HepG2 (cell line): ENCODE results near the gene ALG9. TPM values are rescaled to one million over a fixed set of nuclear protein-coding genes. Genes with fewer than 3 reads are reported as not detected.

Experiments used
- CCDC6 ChIP-seq: sonication (generic); formaldehyde crosslinking; IDR thresholded peaks from 2 replicates; pipeline ENCODE4 v1.8.1; 2022; ENCODE audit warnings: mild to moderate bottlenecking, missing genetic modification reagents, moderate library complexity
- HNRNPK ChIP-seq: fragments of 200-400 bp; formaldehyde crosslinking; IDR thresholded peaks from 2 replicates; pipeline ENCODE4 v1.6.1; 2018; ENCODE audit warnings: low read length, low read depth, moderate library complexity, mild to moderate bottlenecking; ENCODE audit not compliant: poor library complexity, severe bottlenecking
- HOMEZ ChIP-seq: IDR thresholded peaks from 2 replicates; pipeline ENCODE4 v1.6.1; 2016; ENCODE audit warnings: low read depth
- KLF11 ChIP-seq: IDR thresholded peaks from 2 replicates; pipeline ENCODE4 v1.6.1; 2016; ENCODE audit warnings: missing compliant biosample characterization
- MYC ChIP-seq: sonication (generic); formaldehyde crosslinking; IDR thresholded peaks from 2 replicates; pipeline ENCODE4 v1.9.0; 2021; ENCODE audit warnings: missing genetic modification reagents, borderline replicate concordance
- NAIF1 ChIP-seq: sonication (generic); formaldehyde crosslinking; IDR thresholded peaks from 2 replicates; pipeline ENCODE4 v1.5.0; 2020; ENCODE audit warnings: mild to moderate bottlenecking, missing genetic modification reagents, borderline replicate concordance
- NFE2L2 ChIP-seq: fragments of 150-350 bp; IDR thresholded peaks from 2 replicates; pipeline ENCODE4 v1.6.1; 2014; ENCODE audit warnings: low read length
- NFYB ChIP-seq: sonication (generic); formaldehyde crosslinking; IDR thresholded peaks from 2 replicates; pipeline ENCODE4 v1.4.0; 2020; ENCODE audit warnings: missing genetic modification reagents
- RARA ChIP-seq: IDR thresholded peaks from 2 replicates; pipeline ENCODE4 v1.6.1; 2016; ENCODE audit warnings: missing genetic modification reagents, missing compliant biosample characterization
- RNF219 ChIP-seq: sonication (generic); formaldehyde crosslinking; IDR thresholded peaks from 2 replicates; pipeline ENCODE4 v1.5.0; 2020; ENCODE audit warnings: mild to moderate bottlenecking, missing genetic modification reagents
- SMC3 ChIP-seq: IDR thresholded peaks from 2 replicates; pipeline ENCODE4 v1.6.1; 2011; ENCODE audit warnings: low read length, improper control_type of control experiment
- SMYD3 ChIP-seq: sonication (generic); formaldehyde crosslinking; IDR thresholded peaks from 2 replicates; pipeline ENCODE4 v1.8.1; 2023; ENCODE audit warnings: mild to moderate bottlenecking, missing genetic modification reagents
- SNAPC5 ChIP-seq: sonication (generic); formaldehyde crosslinking; IDR thresholded peaks from 2 replicates; pipeline ENCODE4 v1.8.1; 2023; ENCODE audit warnings: mild to moderate bottlenecking, missing genetic modification reagents, borderline replicate concordance
- TCF12 ChIP-seq, 2 experiments: fragments of 450-650 bp in 1 of 2; sonication (generic) in 1 of 2; formaldehyde crosslinking in 1 of 2; IDR thresholded peaks; 2 replicates each; pipeline versions ENCODE4 v1.6.1 to v1.8.0; 2017 to 2022; ENCODE audit warnings: antibody characterized with exemption in 1 of 2, mild to moderate bottlenecking in 1 of 2, missing genetic modification reagents in 1 of 2, moderate library complexity in 1 of 2
- TOE1 ChIP-seq: sonication (generic); formaldehyde crosslinking; IDR thresholded peaks from 2 replicates; pipeline ENCODE4 v1.4.0; 2020; ENCODE audit warnings: mild to moderate bottlenecking, missing genetic modification reagents
- TSC22D2 ChIP-seq: sonication (generic); formaldehyde crosslinking; IDR thresholded peaks from 2 replicates; pipeline ENCODE4 v1.5.1; 2020; ENCODE audit warnings: missing genetic modification reagents, mild to moderate bottlenecking, borderline replicate concordance
- ZBTB7A ChIP-seq: sonication (generic); formaldehyde crosslinking; IDR thresholded peaks from 2 replicates; pipeline ENCODE4 v1.8.0; 2022; ENCODE audit warnings: mild to moderate bottlenecking, missing genetic modification reagents
- ZC3H4 ChIP-seq: sonication (generic); formaldehyde crosslinking; IDR thresholded peaks from 2 replicates; pipeline ENCODE4 v1.4.0; 2020; ENCODE audit warnings: missing genetic modification reagents, borderline replicate concordance
- ZFP36L1 ChIP-seq: sonication (generic); formaldehyde crosslinking; IDR thresholded peaks from 2 replicates; pipeline ENCODE4 v1.8.0; 2022; ENCODE audit warnings: mild to moderate bottlenecking, missing genetic modification reagents, moderate library complexity
- ZNF263 ChIP-seq: sonication (generic); formaldehyde crosslinking; IDR thresholded peaks from 2 replicates; pipeline ENCODE4 v1.4.0; 2020; ENCODE audit warnings: missing genetic modification reagents
- ZNF530 ChIP-seq: sonication (generic); formaldehyde crosslinking; IDR thresholded peaks from 2 replicates; pipeline ENCODE4 v1.5.0; 2020; ENCODE audit warnings: low read depth, mild to moderate bottlenecking, missing genetic modification reagents
- ZNF577 ChIP-seq: sonication (generic); formaldehyde crosslinking; IDR thresholded peaks from 2 replicates; pipeline ENCODE4 v1.4.0; 2020; ENCODE audit warnings: mild to moderate bottlenecking, low read depth, missing genetic modification reagents, borderline replicate concordance
- ZNF709 ChIP-seq: sonication (generic); formaldehyde crosslinking; IDR thresholded peaks from 2 replicates; pipeline ENCODE4 v1.5.0; 2020; ENCODE audit warnings: mild to moderate bottlenecking, missing genetic modification reagents
- ZNF713 ChIP-seq: sonication (generic); formaldehyde crosslinking; IDR thresholded peaks from 2 replicates; pipeline ENCODE4 v1.4.0; 2020; ENCODE audit warnings: mild to moderate bottlenecking, missing genetic modification reagents
- ZNF724P ChIP-seq: sonication (generic); formaldehyde crosslinking; IDR thresholded peaks from 2 replicates; pipeline ENCODE4 v1.8.0; 2022; ENCODE audit warnings: missing genetic modification reagents, borderline replicate concordance
- ZNF737 ChIP-seq: sonication (generic); formaldehyde crosslinking; IDR thresholded peaks from 2 replicates; pipeline ENCODE4 v1.5.0; 2020; ENCODE audit warnings: missing genetic modification reagents, mild to moderate bottlenecking, borderline replicate concordance
- ZZZ3 ChIP-seq: sonication (generic); formaldehyde crosslinking; IDR thresholded peaks from 2 replicates; pipeline ENCODE4 v1.4.0; 2020; ENCODE audit warnings: missing genetic modification reagents, mild to moderate bottlenecking, borderline replicate concordance
- polyA plus RNA-seq, 8 experiments: library from polyadenylated mRNA; depleted of rRNA in 3 of 8; stranded (reverse) in 7 of 8; unstranded in 1 of 8; fragments of >200 nt; fragmentation: Illumina TruSeq in 4 of 8; extraction: Trizol in 4 of 8; gene quantifications; 2 replicates each; pipeline versions ENCODE4 v1.2.1 to v1.2.3, GENCODE V29; 2011 to 2016; ENCODE audit warnings: low read depth in 4 of 8, missing spikeins in 1 of 8, mixed read lengths in 1 of 8; ENCODE audit not compliant: insufficient read depth in 1 of 8
- total RNA-seq, 5 experiments: library from RNA; depleted of rRNA; stranded (reverse); fragments of >200 nt; fragmentation: Illumina TruSeq; extraction: Trizol; gene quantifications; 2 replicates each; pipeline ENCODE4 v1.2.3, GENCODE V29; 2016; ENCODE audit warnings: low read depth in 1 of 5

ALG9 gene
- total and polyA plus RNA-seq, 2 of the 13 experiments (the other 11 are each of a cell fraction or from before 2014, with no cell fraction given) = 39.4 to 40.6 TPM

GRCh38 chr11:111870886-111871692 is at the start of gene ALG9 (continued):
- TF ChIP-seq ZC3H4 (CRISPR knock-in tag) = no peak
- no peak for TF ChIP-seq ZNF713
- no peak for TF ChIP-seq KLF11 (CRISPR knock-in tag)
- TF ChIP-seq RNF219 = no peak
- TF ChIP-seq RARA (CRISPR knock-in tag) = no peak; the same call in 1 of the 2 replicates
- peak; percentile 87 for TF ChIP-seq ZNF709 (CRISPR knock-in tag)
- TF ChIP-seq NFYB = 0 out of 2 replicates have a peak, but pooled peaks have one; percentile 19
- TF ChIP-seq TOE1 (CRISPR knock-in tag) = no peak
- TF ChIP-seq HOMEZ (CRISPR knock-in tag) = 0 out of 2 replicates have a peak, but pooled peaks have one; percentile 36
- peak; percentile 78; the same call in 1 of the 2 replicates for TF ChIP-seq ZFP36L1
- TF ChIP-seq SMC3 = no peak
- 0 out of 2 replicates have a peak, but pooled peaks have one; percentile 49 for TF ChIP-seq SMYD3
- no peak for TF ChIP-seq NFE2L2
- no peak for TF ChIP-seq ZNF577 (CRISPR knock-in tag)
- no peak for TF ChIP-seq TSC22D2 (CRISPR knock-in tag)
- TF ChIP-seq ZNF724P = 0 out of 2 replicates have a peak, but pooled peaks have one; percentile 29
- no peak for TF ChIP-seq ZNF737 (CRISPR knock-in tag)
- peak; percentile 72 for TF ChIP-seq MYC (CRISPR knock-in tag)
- TF ChIP-seq ZZZ3 (CRISPR knock-in tag) = peak; percentile 12; the same call in 1 of the 2 replicates
- no peak for TF ChIP-seq CCDC6 (CRISPR knock-in tag)
- no peak for TF ChIP-seq TCF12 (IDR thresholded peaks at IDR 0.05)
- 0 out of 2 replicates have a peak, but pooled peaks have one; percentile 79 for TF ChIP-seq TCF12 (CRISPR knock-in tag; IDR thresholded peaks at IDR 0.05)
- TF ChIP-seq HNRNPK = peak; percentile 28
- TF ChIP-seq ZNF263 (CRISPR knock-in tag) = no peak
- no peak for TF ChIP-seq NAIF1 (CRISPR knock-in tag)
- TF ChIP-seq SNAPC5 (CRISPR knock-in tag) = 0 out of 2 replicates have a peak, but pooled peaks have one; percentile 71
- TF ChIP-seq ZNF530 (CRISPR knock-in tag) = no peak
- peak; percentile 64; the same call in 1 of the 2 replicates for TF ChIP-seq ZBTB7A
